Colonic mucosa (tissue), 4 donors: Measurements from ENCODE around the gene TUB. TPM values are rescaled to one million over a fixed set of nuclear protein-coding genes. Genes with fewer than 3 reads are reported as not detected.
A peak's percentile ranks its signal among the peaks of the same experiment; 100 is the strongest.

ENCODE experiments used
- DNase-seq: peaks from one replicate; pipeline ENCODE4 v3.0.0-alpha.2; 2020
- H3K27ac ChIP-seq: fragments of 200-600 bp; one replicate; pipeline ENCODE4 v1.8.0; 2021
- H3K27me3 ChIP-seq: fragments of 200-600 bp; one replicate; pipeline ENCODE4 v1.8.0; 2021
- H3K36me3 ChIP-seq: fragments of 200-600 bp; one replicate; pipeline ENCODE4 v1.8.0; 2021
- H3K4me1 ChIP-seq: fragments of 200-600 bp; one replicate; pipeline ENCODE4 v1.8.0; 2021; ENCODE audit warnings: mild to moderate bottlenecking
- H3K4me3 ChIP-seq: fragments of 200-600 bp; one replicate; pipeline ENCODE4 v1.8.0; 2021
- H3K9ac ChIP-seq, 2 donors: one replicate each; pipeline ENCODE4 v1.7.0; 2013; ENCODE audit warnings: control low read depth in 2 of 2, low read depth in 2 of 2, low read length in 2 of 2
- H3K9me3 ChIP-seq: fragments of 200-600 bp; one replicate; pipeline ENCODE4 v1.8.0; 2021
- intact Hi-C: fragments of 100-400 bp; cut with DNase I; formaldehyde crosslinking; loops from one replicate; pipeline ENCODE4 v1.14.1; 2022
- total RNA-seq, 2 donors: library from RNA; stranded (reverse); fragmentation: NEBNext Ultra II Directional in 1 of 2; extraction: Animal tissue kit (Norgen Biotek cat#: 25700) in 1 of 2; gene quantifications; one replicate each; pipeline ENCODE4 v1.2.1, GENCODE V29; 2021
- TF ChIP-seq, protein P1 (sequence below): fragments of 200-600 bp; IDR thresholded peaks from one replicate; pipeline ENCODE4 v1.8.0; 2022; ENCODE audit warnings: antibody characterized with exemption, mild to moderate bottlenecking
- donor health status: healthy.
- donor health status: DM: no; HTN: no; CAD: no.
- donor health status: DM: no; HTN: no; CAD: no.

Gene TUB
- total RNA-seq, 2 donors from 2014 or later, result 1.2 to 1.4 TPM

DNA sequence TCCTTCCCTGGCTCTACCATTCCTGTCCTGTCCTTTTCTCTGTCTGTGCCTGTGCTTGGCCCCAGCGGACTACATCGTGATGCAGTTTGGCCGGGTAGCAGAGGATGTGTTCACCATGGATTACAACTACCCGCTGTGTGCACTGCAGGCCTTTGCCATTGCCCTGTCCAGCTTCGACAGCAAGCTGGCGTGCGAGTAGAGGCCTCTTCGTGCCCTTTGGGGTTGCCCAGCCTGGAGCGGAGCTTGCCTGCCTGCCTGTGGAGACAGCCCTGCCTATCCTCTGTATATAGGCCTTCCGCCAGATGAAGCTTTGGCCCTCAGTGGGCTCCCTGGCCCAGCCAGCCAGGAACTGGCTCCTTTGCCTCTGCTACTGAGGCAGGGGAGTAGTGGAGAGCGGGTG lies 20.4 kb downstream of the TUB start:
- intact Hi-C loops, result no loop called here
- Histone ChIP-seq H3K27ac (no peak overlapping the region), H3K9ac (no peak overlapping the region), H3K9me3 (no peaks in the 10 kb centered on the region), H3K27me3 (no peaks in the 10 kb centered on the region), H3K36me3 (no peaks in the 10 kb centered on the region), H3K4me3 (no peak overlapping the region), H3K4me1 (no peaks in the 10 kb centered on the region)
- no peak for DNase-seq
- TF ChIP-seq, protein P1, sequence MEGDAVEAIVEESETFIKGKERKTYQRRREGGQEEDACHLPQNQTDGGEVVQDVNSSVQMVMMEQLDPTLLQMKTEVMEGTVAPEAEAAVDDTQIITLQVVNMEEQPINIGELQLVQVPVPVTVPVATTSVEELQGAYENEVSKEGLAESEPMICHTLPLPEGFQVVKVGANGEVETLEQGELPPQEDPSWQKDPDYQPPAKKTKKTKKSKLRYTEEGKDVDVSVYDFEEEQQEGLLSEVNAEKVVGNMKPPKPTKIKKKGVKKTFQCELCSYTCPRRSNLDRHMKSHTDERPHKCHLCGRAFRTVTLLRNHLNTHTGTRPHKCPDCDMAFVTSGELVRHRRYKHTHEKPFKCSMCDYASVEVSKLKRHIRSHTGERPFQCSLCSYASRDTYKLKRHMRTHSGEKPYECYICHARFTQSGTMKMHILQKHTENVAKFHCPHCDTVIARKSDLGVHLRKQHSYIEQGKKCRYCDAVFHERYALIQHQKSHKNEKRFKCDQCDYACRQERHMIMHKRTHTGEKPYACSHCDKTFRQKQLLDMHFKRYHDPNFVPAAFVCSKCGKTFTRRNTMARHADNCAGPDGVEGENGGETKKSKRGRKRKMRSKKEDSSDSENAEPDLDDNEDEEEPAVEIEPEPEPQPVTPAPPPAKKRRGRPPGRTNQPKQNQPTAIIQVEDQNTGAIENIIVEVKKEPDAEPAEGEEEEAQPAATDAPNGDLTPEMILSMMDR, result no peak

DNA sequence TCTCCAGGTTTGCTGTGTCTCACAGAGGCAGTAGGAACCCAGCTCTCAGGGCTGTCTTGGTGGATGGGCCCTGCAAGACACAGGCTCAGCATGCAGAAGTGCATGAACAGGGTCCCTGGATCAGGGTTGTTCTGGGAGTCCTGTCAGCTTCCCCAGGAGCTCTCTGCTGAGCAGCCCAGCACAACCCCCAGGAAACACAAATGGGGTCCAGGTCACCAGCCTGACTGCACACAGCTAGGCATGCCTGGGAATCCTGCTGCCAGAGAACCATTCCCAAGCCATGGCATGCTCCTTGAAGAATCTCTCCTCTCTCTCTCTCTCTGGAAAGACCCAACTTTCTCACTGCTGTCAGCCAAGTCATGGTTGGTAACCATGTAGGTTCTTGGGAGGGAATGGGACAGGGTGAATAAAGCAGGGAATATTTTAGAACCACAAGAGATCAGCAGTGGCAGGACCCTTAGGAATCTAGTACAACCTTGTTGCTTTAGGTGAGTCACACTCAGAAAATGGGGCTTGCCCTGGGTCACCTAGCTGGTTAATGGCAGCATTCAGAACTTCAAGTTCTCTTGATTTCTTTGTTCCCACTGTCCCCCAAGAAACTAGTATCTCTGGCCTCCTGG lies 21.4 kb downstream of the TUB start:
- Histone ChIP-seq H3K27me3 (no peaks in the 10 kb centered on the region), H3K4me1 (no peaks in the 10 kb centered on the region), H3K27ac (no peak overlapping the region), H3K9ac (no peak overlapping the region), H3K4me3 (no peak overlapping the region), H3K9me3 (no peaks in the 10 kb centered on the region), H3K36me3 (no peaks in the 10 kb centered on the region)
- intact Hi-C loops, result no loop called here
- no peak for DNase-seq
- TF ChIP-seq, protein P1, result no peak

DNA sequence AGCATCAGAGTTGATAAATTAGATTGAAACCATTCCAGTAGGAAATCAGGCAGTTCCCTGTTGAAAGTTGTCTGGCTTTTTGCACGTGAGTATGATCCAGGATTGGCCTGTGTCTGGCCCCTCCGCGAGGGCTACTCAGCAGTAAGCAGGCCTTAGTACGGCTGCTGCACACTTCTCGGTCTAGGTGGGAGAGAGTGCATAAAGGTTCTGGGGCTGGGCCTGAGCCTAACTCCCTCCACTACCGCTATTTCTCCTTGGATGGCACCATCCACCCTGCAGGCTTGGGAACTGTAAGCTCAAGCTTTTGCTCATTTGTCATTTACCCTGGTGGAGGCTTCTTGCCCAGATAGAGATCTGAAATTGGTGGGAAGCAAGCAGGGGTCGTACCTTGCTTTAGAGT lies 22.0 kb downstream of the TUB start:
- H3K9ac ChIP-seq, result no peak overlapping the region
- no peak for DNase-seq
- no peaks in the 10 kb centered on the region for H3K36me3 ChIP-seq
- H3K27me3 ChIP-seq, result no peaks in the 10 kb centered on the region
- H3K4me3 ChIP-seq, result no peak overlapping the region
- H3K4me1 ChIP-seq, result no peaks in the 10 kb centered on the region
- no peaks in the 10 kb centered on the region for H3K9me3 ChIP-seq
- H3K27ac ChIP-seq, result no peak overlapping the region
- TF ChIP-seq, protein P1, result no peak
- intact Hi-C loops, result no loop called here

DNA sequence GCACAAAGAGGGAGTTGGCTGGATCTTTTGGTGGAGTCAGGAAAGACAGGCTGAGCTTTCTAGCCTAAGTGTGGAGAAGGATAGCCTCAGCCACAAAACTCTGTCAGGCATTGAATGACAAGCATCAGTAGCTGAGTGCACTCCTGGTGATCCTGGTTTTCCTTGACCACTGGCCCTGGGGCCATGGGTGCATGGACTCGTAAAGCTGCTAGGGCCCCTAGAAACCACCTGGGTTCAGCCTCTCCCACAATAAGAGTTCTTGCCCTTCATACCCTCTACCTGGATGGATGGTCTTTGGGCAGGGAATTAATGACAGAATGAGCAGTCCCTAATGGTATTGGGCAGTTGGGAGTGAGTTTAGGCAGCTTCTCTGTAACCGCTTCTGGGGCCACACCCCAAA lies 22.9 kb downstream of the TUB start:
- DNase-seq, result peak; percentile 12
- Histone ChIP-seq H3K27ac (no peak overlapping the region), H3K4me3 (no peak overlapping the region), H3K27me3 (no peaks in the 10 kb centered on the region), H3K4me1 (no peaks in the 10 kb centered on the region), H3K36me3 (no peaks in the 10 kb centered on the region), H3K9ac (no peak overlapping the region), H3K9me3 (no peaks in the 10 kb centered on the region)
- TF ChIP-seq, protein P1, result no peak
- intact Hi-C loops, result no loop called here

DNA sequence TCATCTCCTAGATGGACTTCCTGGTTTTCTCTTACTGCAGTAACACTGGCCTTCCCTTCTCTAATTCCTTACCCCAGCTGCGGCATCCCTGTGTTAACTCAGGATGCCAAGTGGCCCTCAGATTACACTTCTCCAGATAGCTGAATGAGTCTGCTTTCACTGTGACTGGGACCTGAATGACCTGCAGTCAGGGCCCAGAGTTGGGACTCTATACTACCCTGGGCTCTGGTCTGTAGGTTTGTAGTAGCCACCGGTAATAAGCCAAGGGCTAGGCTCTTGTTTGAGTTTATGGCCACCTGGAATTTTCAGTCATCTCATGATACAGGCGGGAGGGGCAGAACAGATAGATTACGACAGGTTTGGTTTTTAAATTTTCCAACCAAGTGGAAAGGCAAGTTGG lies 24.1 kb downstream of the TUB start:
- intact Hi-C loops, result no loop called here
- TF ChIP-seq, protein P1, result no peak
- Histone ChIP-seq H3K36me3 (no peaks in the 10 kb centered on the region), H3K27me3 (no peaks in the 10 kb centered on the region), H3K4me3 (no peak overlapping the region), H3K9ac (no peak overlapping the region), H3K9me3 (no peaks in the 10 kb centered on the region), H3K27ac (no peak overlapping the region), H3K4me1 (no peaks in the 10 kb centered on the region)
- DNase-seq, result no peak
